Endothelial cell of umbilical vein (primary cell): ENCODE measurements around the gene TECTB.

Experiments used
- EZH2 ChIP-seq: IDR thresholded peaks from 2 replicates; pipeline ENCODE4 v1.6.1; 2012; ENCODE audit warnings: borderline replicate concordance, low read depth, mild to moderate bottlenecking, moderate library complexity, low read length, inconsistent platforms; ENCODE audit not compliant: severe bottlenecking
- TF ChIP-seq, protein P1 (sequence below), 2 donors: IDR thresholded peaks; 1 replicate in 1 of 2; 2 replicates in 1 of 2; pipeline ENCODE4 v1.5.1; 2011; ENCODE audit warnings: low read length in 2 of 2, mild to moderate bottlenecking in 2 of 2, moderate library complexity in 2 of 2, control low read depth in 1 of 2, inconsistent platforms in 1 of 2, low read depth in 1 of 2; ENCODE audit not compliant: insufficient read depth in 1 of 2; ENCODE audit errors: extremely low read depth in 1 of 2

DNA sequence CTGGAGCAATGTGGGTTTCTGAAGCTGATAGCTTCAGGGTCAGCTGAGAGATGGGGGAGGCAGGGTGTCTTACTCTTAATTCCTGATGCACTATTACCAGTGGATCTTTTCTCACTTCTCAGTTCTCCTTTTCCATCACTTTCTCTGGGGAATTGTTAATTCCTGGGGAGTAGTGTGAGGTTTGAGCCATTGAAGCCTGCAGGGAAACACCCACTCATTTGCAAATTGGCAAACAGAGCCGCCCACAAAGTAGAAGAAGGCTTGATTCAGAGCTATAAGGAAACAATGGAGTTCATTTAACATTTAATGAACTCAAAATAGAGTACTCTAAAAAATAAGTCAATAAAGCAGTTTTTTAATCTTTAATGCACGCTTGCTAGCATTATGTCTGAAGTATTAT is 4.3 kb upstream of the TECTB start:
- TF ChIP-seq, protein P1, sequence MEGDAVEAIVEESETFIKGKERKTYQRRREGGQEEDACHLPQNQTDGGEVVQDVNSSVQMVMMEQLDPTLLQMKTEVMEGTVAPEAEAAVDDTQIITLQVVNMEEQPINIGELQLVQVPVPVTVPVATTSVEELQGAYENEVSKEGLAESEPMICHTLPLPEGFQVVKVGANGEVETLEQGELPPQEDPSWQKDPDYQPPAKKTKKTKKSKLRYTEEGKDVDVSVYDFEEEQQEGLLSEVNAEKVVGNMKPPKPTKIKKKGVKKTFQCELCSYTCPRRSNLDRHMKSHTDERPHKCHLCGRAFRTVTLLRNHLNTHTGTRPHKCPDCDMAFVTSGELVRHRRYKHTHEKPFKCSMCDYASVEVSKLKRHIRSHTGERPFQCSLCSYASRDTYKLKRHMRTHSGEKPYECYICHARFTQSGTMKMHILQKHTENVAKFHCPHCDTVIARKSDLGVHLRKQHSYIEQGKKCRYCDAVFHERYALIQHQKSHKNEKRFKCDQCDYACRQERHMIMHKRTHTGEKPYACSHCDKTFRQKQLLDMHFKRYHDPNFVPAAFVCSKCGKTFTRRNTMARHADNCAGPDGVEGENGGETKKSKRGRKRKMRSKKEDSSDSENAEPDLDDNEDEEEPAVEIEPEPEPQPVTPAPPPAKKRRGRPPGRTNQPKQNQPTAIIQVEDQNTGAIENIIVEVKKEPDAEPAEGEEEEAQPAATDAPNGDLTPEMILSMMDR (IDR thresholded peaks at IDR 0.05; ENCODE audit: extremely low read depth in 1 of 2, insufficient read depth in 1 of 2, low read depth in 1 of 2, low read length in 2 of 2): no peak
- no peak for TF ChIP-seq EZH2
